Right lobe of liver (tissue), 6 donors: ENCODE results near the gene MBD6. TPM values are rescaled to one million over a fixed set of nuclear protein-coding genes. Genes with fewer than 3 reads are reported as not detected.

Source experiments
- ATAC-seq, 4 donors: fragments of 200-7000 bp; cut with Tn5 transposase; one replicate each; pipeline ENCODE4 v1.9.1; 2020; ENCODE audit warnings: mild to moderate bottlenecking in 4 of 4, moderate library complexity in 4 of 4
- DNase-seq, 3 donors: peaks; one replicate each; pipeline ENCODE4 v3.0.0-alpha.2; 2020
- H3K27ac ChIP-seq, 3 donors: fragments of 200-600 bp; one replicate each; pipeline ENCODE4 v1.8.0; 2022
- H3K27me3 ChIP-seq, 2 donors: fragments of 200-600 bp; one replicate each; pipeline ENCODE4 v1.8.0; 2022
- H3K36me3 ChIP-seq, 4 donors: fragments of 200-600 bp; sonication (generic) in 1 of 4; one replicate each; pipeline versions ENCODE4 v1.5.1 to v1.8.0; 2017 to 2022; ENCODE audit warnings: control low read depth in 1 of 4
- H3K4me1 ChIP-seq, 4 donors: fragments of 200-600 bp; sonication (generic) in 1 of 4; one replicate each; pipeline versions ENCODE4 v1.5.1 to v1.8.0; 2017 to 2022; ENCODE audit warnings: control low read depth in 1 of 4
- H3K4me3 ChIP-seq, 3 donors: fragments of 200-600 bp; one replicate each; pipeline ENCODE4 v1.8.0; 2022
- H3K9me3 ChIP-seq, 4 donors: fragments of 200-600 bp; sonication (generic) in 1 of 4; one replicate each; pipeline versions ENCODE4 v1.5.1 to v1.8.0; 2017 to 2022; ENCODE audit warnings: control low read depth in 1 of 4
- POLR2A ChIP-seq: fragments of 450-650 bp; IDR thresholded peaks from one replicate; pipeline ENCODE4 v1.6.1; 2017; ENCODE audit warnings: antibody characterized with exemption, mild to moderate bottlenecking
- WGBS: methylation state at CpG from one replicate; pipeline ENCODE4 v1.1.6; 2018; ENCODE audit warnings: low coverage, low lambda C conversion rate; ENCODE audit not compliant: insufficient coverage; ENCODE audit errors: missing lambda C conversion rate; 5-methylcytosine and 5-hydroxymethylcytosine counted together
- intact Hi-C, 2 donors: fragments of 100-400 bp; cut with DNase I; formaldehyde crosslinking; loops; one replicate each; pipeline versions ENCODE4 v1.11.2 to v1.14.1; 2022
- total RNA-seq, 6 experiments: library from RNA; depleted of rRNA in 2 of 6; stranded (reverse); fragments of >200 nt in 2 of 6; fragmentation: NEBNext Ultra II Directional in 3 of 6; extraction: Animal tissue kit (Norgen Biotek cat#: 25700) in 3 of 6; gene quantifications; one replicate each; pipeline versions ENCODE4 v1.1.0 to v1.2.4, GENCODE V29; 2016 to 2023
- TF ChIP-seq, protein P1 (sequence below), 4 donors: fragments of 200-600 bp in 3 of 4; fragments of 450-650 bp in 1 of 4; IDR thresholded peaks; one replicate each; pipeline versions ENCODE4 v1.5.1 to v1.8.0; 2016 to 2022; ENCODE audit warnings: antibody characterized with exemption in 4 of 4, mild to moderate bottlenecking in 2 of 4
- donor health status: DM: no; HTN: yes; CAD: no.
- donor health status: DM: no; HTN: no; CAD: no.
- donor health status: DM: no; HTN: no; CAD: no.
- donor health status: DM: no; HTN: yes; CAD: no.
- donor health status: DM: no; HTN: yes; CAD: no.

Gene MBD6
- total RNA-seq, 6 experiments from 2014 or later, result 7.4 to 61.1 (median 39.3) TPM

DNA sequence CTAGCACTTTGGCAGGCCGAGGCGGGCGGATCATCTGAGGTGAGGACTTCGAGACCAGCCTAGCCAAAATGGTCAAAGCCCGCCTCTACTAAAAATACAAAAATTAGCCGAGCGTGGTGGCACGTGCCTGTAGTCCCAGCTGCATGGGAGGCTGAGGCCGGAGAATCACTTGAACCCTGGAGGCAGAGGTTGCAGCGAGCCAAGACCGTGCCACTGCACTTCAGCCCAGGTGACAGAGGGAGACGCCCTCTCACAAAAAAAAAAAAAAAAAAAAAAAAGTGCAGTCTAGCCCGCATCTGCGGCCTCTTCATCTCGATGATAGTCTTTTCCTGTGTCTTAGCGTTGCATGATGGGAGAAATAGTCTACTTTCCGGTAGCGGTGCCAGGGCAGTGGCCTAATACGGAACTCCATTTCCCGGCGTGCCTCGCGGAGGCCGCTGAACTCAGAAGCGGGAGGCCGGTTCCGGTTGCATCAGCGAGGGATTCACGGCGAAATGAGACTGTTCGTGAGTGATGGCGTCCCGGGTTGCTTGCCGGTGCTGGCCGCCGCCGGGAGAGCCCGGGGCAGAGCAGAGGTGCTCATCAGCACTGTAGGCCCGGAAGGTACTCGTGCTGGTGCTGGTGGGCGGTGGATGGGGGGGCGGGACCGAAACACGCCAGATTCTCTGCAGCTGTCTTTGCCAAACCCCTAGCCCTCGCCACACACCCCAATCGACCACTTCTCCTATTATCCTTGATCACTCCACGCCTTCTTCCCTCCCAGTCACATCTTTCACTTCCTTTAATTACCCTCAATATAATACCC lies 34.8 kb upstream of the MBD6 start, which contains the start of gene MARS1:
Gene MARS1, plus strand, starts transcription at position 472 of the 805 bp plus-strand sequence. Its CDS starts 23 bp downstream, at position 495.
- Histone ChIP-seq H3K4me3 (peak within 1 kb of the TSS; percentile 80 to 94 (median 93)), H3K4me1 (peaks cover 0 to 9% (median 4%) of the 10 kb centered on the region in 4 donors), H3K27me3 (no peaks in the 10 kb centered on the region), H3K36me3 (peaks cover 0 to 25% (median 14%) of the 10 kb centered on the region in 4 donors), H3K9me3 (no peaks in the 10 kb centered on the region), H3K27ac (peak within 1 kb of the TSS; percentile 11 to 39 (median 36))
- ATAC-seq (peak; percentile 98), DNase-seq (peak; percentile 94 to 97 (median 96))
- 16% methylated on average over 22 of the region's 47 CpGs for WGBS
- TF ChIP-seq POLR2A, result peak; percentile 54
- TF ChIP-seq, protein P1, sequence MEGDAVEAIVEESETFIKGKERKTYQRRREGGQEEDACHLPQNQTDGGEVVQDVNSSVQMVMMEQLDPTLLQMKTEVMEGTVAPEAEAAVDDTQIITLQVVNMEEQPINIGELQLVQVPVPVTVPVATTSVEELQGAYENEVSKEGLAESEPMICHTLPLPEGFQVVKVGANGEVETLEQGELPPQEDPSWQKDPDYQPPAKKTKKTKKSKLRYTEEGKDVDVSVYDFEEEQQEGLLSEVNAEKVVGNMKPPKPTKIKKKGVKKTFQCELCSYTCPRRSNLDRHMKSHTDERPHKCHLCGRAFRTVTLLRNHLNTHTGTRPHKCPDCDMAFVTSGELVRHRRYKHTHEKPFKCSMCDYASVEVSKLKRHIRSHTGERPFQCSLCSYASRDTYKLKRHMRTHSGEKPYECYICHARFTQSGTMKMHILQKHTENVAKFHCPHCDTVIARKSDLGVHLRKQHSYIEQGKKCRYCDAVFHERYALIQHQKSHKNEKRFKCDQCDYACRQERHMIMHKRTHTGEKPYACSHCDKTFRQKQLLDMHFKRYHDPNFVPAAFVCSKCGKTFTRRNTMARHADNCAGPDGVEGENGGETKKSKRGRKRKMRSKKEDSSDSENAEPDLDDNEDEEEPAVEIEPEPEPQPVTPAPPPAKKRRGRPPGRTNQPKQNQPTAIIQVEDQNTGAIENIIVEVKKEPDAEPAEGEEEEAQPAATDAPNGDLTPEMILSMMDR (IDR thresholded peaks at IDR 0.05), result peak in 1 of 4 donors; percentile 27
- intact Hi-C loops, result no loop called here

DNA sequence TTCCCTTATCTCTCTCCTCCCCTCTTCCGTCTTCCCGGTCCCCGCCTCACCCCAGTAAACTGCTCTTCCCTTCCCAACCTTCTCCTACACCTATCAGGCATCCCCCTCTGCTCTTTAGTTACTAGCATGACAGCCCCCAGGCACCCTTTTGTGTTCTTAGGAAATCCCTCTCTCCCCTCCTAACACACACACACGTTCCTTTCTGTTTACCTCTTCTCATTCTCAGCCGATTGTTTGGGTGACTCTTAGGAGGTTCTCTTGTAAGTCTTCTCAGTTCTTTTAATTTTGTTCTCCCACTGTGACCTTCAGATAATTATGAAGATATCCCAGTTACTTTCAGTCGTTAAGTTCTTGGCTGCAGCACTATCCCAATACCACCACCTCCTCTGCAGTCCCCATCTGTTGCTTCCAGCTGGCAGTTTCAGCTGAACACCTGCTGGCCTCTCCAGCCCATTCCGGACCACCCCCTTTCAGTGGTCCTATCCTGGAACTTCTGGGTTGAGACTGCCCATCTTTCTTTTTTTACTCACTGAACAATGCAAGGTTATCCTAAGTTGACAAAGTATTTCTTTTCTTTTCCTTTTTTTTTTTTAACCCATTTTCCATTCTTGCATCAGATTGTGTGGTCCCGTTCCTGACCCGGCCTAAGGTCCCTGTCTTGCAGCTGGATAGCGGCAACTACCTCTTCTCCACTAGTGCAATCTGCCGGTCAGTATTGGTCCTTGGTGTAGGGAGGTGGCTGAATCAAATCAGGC lies 34.0 kb upstream of the MBD6 start:
- Histone ChIP-seq H3K4me3 (peak overlapping the region; percentile 80 to 94 (median 93)), H3K9me3 (no peaks in the 10 kb centered on the region), H3K4me1 (peaks cover 0 to 9% (median 4%) of the 10 kb centered on the region in 4 donors), H3K36me3 (peaks cover 0 to 27% (median 15%) of the 10 kb centered on the region in 4 donors), H3K27ac (peak overlapping the region; percentile 11 to 39 (median 36)), H3K27me3 (no peaks in the 10 kb centered on the region)
- intact Hi-C loops, result no loop called here
- 18% methylated on average over 11 of the region's 11 CpGs for WGBS
- TF ChIP-seq, protein P1 (IDR thresholded peaks at IDR 0.05), result no peak
- TF ChIP-seq POLR2A, result no peak
- DNase-seq, result no peak
- no peak for ATAC-seq

DNA sequence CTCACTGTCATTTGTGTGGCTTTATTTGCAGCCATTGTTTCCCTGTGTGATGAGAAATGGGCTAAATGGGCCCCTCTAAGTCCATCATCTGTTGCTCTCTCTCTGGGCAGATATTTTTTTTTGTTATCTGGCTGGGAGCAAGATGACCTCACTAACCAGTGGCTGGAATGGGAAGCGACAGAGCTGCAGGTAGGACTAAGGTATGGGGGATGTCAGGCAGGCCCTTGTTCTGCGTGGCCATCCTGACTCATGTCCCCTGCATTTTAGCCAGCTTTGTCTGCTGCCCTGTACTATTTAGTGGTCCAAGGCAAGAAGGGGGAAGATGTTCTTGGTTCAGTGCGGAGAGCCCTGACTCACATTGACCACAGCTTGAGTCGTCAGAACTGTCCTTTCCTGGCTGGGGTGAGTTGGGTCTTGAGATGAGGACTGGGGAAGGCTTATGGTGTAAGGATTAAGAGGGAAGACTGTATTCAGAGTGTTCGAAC lies 33.4 kb upstream of the MBD6 start:
- H3K36me3 ChIP-seq, result peaks cover 0 to 30% (median 17%) of the 10 kb centered on the region in 4 donors
- no peaks in the 10 kb centered on the region for H3K9me3 ChIP-seq
- ATAC-seq, result no peak
- no peak for DNase-seq
- intact Hi-C loops, result no loop called here
- H3K4me1 ChIP-seq, result peaks cover 0 to 9% (median 4%) of the 10 kb centered on the region in 4 donors
- no peak for TF ChIP-seq POLR2A
- TF ChIP-seq, protein P1 (IDR thresholded peaks at IDR 0.05), result no peak
- peak overlapping the region; percentile 80 to 94 (median 93) for H3K4me3 ChIP-seq
- WGBS, result 97% methylated on average over 4 of the region's 5 CpGs
- H3K27me3 ChIP-seq, result no peaks in the 10 kb centered on the region
- H3K27ac ChIP-seq, result no peak overlapping the region

DNA sequence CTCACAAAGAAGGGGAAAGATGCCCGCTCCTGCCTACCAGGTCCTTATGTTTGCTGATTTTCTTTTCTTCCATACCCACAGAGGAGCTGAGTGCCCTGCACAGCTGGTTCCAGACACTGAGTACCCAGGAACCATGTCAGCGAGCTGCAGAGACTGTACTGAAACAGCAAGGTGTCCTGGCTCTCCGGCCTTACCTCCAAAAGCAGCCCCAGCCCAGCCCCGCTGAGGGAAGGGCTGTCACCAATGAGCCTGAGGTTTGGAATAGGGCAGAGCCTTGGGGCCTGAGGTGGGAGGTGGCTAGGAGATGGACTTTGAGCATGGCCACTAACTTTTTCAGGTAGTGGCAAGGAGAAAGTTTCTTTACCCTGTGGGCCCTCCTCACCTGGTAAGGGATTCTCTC lies 32.5 kb upstream of the MBD6 start:
- no peak for TF ChIP-seq POLR2A
- TF ChIP-seq, protein P1 (IDR thresholded peaks at IDR 0.05), result no peak
- DNase-seq, result no peak
- Histone ChIP-seq H3K4me1 (peaks cover 0 to 9% (median 4%) of the 10 kb centered on the region in 4 donors), H3K36me3 (peaks cover 0 to 30% (median 17%) of the 10 kb centered on the region in 4 donors), H3K27me3 (no peaks in the 10 kb centered on the region), H3K4me3 (no peak overlapping the region), H3K27ac (no peak overlapping the region), H3K9me3 (no peaks in the 10 kb centered on the region)
- no CpG with 5 or more reads among the region's 4 CpGs for WGBS
- intact Hi-C loops, result no loop called here
- ATAC-seq, result no peak
